VCaP (cell line): Measurements from ENCODE around the gene CYFIP1.

Experiments used
- H3K27ac ChIP-seq: fragments of 450-650 bp; 2 replicates; pipeline ENCODE4 v1.5.1; 2017
- CTCF ChIP-seq: fragments of 450-650 bp; conservative IDR thresholded peaks from 2 replicates; pipeline ENCODE4 v1.5.1; 2017; ENCODE audit warnings: mild to moderate bottlenecking, moderate library complexity

CYFIP1 gene

GRCh38 chr15:22819651-22820050, 160.5 kb downstream of the CYFIP1 start:
- TF ChIP-seq CTCF, result no peak
- no peak overlapping the region for H3K27ac ChIP-seq
